HepG2 (cell line): ENCODE data around the gene REEP6. TPM values are rescaled to one million over a fixed set of nuclear protein-coding genes. Genes with fewer than 3 reads are reported as not detected.
A peak's percentile ranks its signal among the peaks of the same experiment; 100 is the strongest.

Experiments used
- ADNP ChIP-seq: sonication (generic); formaldehyde crosslinking; IDR thresholded peaks from 2 replicates; pipeline ENCODE4 v1.4.0; 2020; ENCODE audit warnings: missing genetic modification reagents
- ATF4 ChIP-seq, 2 experiments: fragments of 450-650 bp in 1 of 2; sonication (generic) in 1 of 2; formaldehyde crosslinking; IDR thresholded peaks; 2 replicates each; pipeline versions ENCODE4 v1.5.0 to v1.8.0; 2020 to 2022; ENCODE audit warnings: mild to moderate bottlenecking in 1 of 2, missing genetic modification reagents in 1 of 2
- BATF2 ChIP-seq: sonication (generic); formaldehyde crosslinking; IDR thresholded peaks from 2 replicates; pipeline ENCODE4 v1.8.0; 2022; ENCODE audit warnings: mild to moderate bottlenecking, missing genetic modification reagents, moderate library complexity
- ELF3 ChIP-seq: IDR thresholded peaks from 2 replicates; pipeline ENCODE4 v1.6.1; 2016; ENCODE audit warnings: missing genetic modification reagents, missing compliant biosample characterization
- FOSL2 ChIP-seq: sonication (generic); formaldehyde crosslinking; IDR thresholded peaks from 2 replicates; pipeline ENCODE4 v1.4.0; 2020; ENCODE audit warnings: missing genetic modification reagents
- HMGXB4 ChIP-seq, 2 experiments: sonication (generic) in 1 of 2; formaldehyde crosslinking in 1 of 2; IDR thresholded peaks; 2 replicates each; pipeline versions ENCODE4 v1.4.0 to v1.6.1; 2018 to 2020; ENCODE audit warnings: missing genetic modification reagents in 2 of 2, borderline replicate concordance in 1 of 2, low read depth in 1 of 2, mild to moderate bottlenecking in 1 of 2, missing biosample characterization in 1 of 2
- IRF1 ChIP-seq: sonication (generic); formaldehyde crosslinking; IDR thresholded peaks from 2 replicates; pipeline ENCODE4 v1.4.0; 2020; ENCODE audit warnings: low read depth, mild to moderate bottlenecking, missing genetic modification reagents
- IRF9 ChIP-seq: sonication (generic); formaldehyde crosslinking; IDR thresholded peaks from 2 replicates; pipeline ENCODE4 v1.8.0; 2022; ENCODE audit warnings: missing genetic modification reagents, mild to moderate bottlenecking, borderline replicate concordance
- ISL2 ChIP-seq: sonication (generic); formaldehyde crosslinking; IDR thresholded peaks from 2 replicates; pipeline ENCODE4 v1.5.0; 2020; ENCODE audit warnings: missing genetic modification reagents
- MXD4 ChIP-seq: IDR thresholded peaks from 2 replicates; pipeline ENCODE4 v1.6.1; 2016; ENCODE audit warnings: mild to moderate bottlenecking, missing biosample characterization, missing genetic modification reagents
- MXI1 ChIP-seq: IDR thresholded peaks from 3 replicates; pipeline ENCODE4 v1.6.1; 2012; ENCODE audit warnings: low read depth, low read length, inconsistent platforms, borderline replicate concordance
- NONO ChIP-seq, 2 experiments: fragments of 450-650 bp in 1 of 2; sonication (generic) in 1 of 2; formaldehyde crosslinking in 1 of 2; IDR thresholded peaks in 1 of 2; conservative IDR thresholded peaks in 1 of 2; 2 replicates each; pipeline versions ENCODE4 v1.6.1 to v1.8.0; 2017 to 2022; ENCODE audit warnings: mild to moderate bottlenecking in 1 of 2, missing genetic modification reagents in 1 of 2, moderate library complexity in 1 of 2
- POLR2G ChIP-seq: fragments of 200-400 bp; formaldehyde crosslinking; IDR thresholded peaks from 2 replicates; pipeline ENCODE4 v1.6.1; 2018; ENCODE audit warnings: mild to moderate bottlenecking, low read depth, low read length, moderate library complexity
- SALL2 ChIP-seq: sonication (generic); formaldehyde crosslinking; IDR thresholded peaks from 2 replicates; pipeline ENCODE4 v1.8.1; 2023; ENCODE audit warnings: mild to moderate bottlenecking, missing genetic modification reagents, inconsistent platforms
- ZGPAT ChIP-seq: IDR thresholded peaks from 2 replicates; pipeline ENCODE4 v1.6.1; 2016; ENCODE audit warnings: mild to moderate bottlenecking
- ZMYM3 ChIP-seq: sonication (generic); formaldehyde crosslinking; IDR thresholded peaks from 2 replicates; pipeline ENCODE4 v1.5.1; 2020; ENCODE audit warnings: mild to moderate bottlenecking, missing genetic modification reagents
- ZNF329 ChIP-seq: sonication (generic); formaldehyde crosslinking; IDR thresholded peaks from 2 replicates; pipeline ENCODE4 v1.9.0; 2021; ENCODE audit warnings: low read depth, mild to moderate bottlenecking, missing genetic modification reagents
- ZNF572 ChIP-seq: sonication (generic); formaldehyde crosslinking; IDR thresholded peaks from 2 replicates; pipeline ENCODE4 v1.5.1; 2020; ENCODE audit warnings: mild to moderate bottlenecking, missing genetic modification reagents
- ZNF605 ChIP-seq: sonication (generic); formaldehyde crosslinking; IDR thresholded peaks from 2 replicates; pipeline ENCODE4 v1.8.0; 2022; ENCODE audit warnings: mild to moderate bottlenecking, missing genetic modification reagents
- ZNF883 ChIP-seq: sonication (generic); formaldehyde crosslinking; IDR thresholded peaks from 2 replicates; pipeline ENCODE4 v1.5.1; 2020; ENCODE audit warnings: mild to moderate bottlenecking, missing genetic modification reagents; ENCODE audit errors: not compliant biosample characterization
- ZNF891 ChIP-seq: sonication (generic); formaldehyde crosslinking; IDR thresholded peaks from 2 replicates; pipeline ENCODE4 v1.5.0; 2020; ENCODE audit warnings: mild to moderate bottlenecking, missing genetic modification reagents
- polyA plus RNA-seq, 8 experiments: library from polyadenylated mRNA; depleted of rRNA in 3 of 8; stranded (reverse) in 7 of 8; unstranded in 1 of 8; fragments of >200 nt; fragmentation: Illumina TruSeq in 4 of 8; extraction: Trizol in 4 of 8; gene quantifications; 2 replicates each; pipeline versions ENCODE4 v1.2.1 to v1.2.3, GENCODE V29; 2011 to 2016; ENCODE audit warnings: low read depth in 4 of 8, missing spikeins in 1 of 8, mixed read lengths in 1 of 8; ENCODE audit not compliant: insufficient read depth in 1 of 8
- total RNA-seq, 5 experiments: library from RNA; depleted of rRNA; stranded (reverse); fragments of >200 nt; fragmentation: Illumina TruSeq; extraction: Trizol; gene quantifications; 2 replicates each; pipeline ENCODE4 v1.2.3, GENCODE V29; 2016; ENCODE audit warnings: low read depth in 1 of 5

Gene REEP6
- total and polyA plus RNA-seq, 2 of the 13 experiments (the other 11 are each of a cell fraction or from before 2014, with no cell fraction given) = 10.0 to 28.8 TPM

GRCh38 chr19:1491114-1491848, at the start of gene REEP6 (continued):
- peak; percentile 48 for TF ChIP-seq MXD4 (CRISPR knock-in tag)
- peak; percentile 89; the same call in 1 of the 2 replicates for TF ChIP-seq SALL2 (CRISPR knock-in tag)
- peak; percentile 79; the same call in 1 of the 2 replicates for TF ChIP-seq ZNF891
- peak; percentile 53; the same call in 1 of the 2 replicates for TF ChIP-seq ELF3 (CRISPR knock-in tag)
- TF ChIP-seq HMGXB4 (CRISPR knock-in tag; IDR thresholded peaks at IDR 0.05; ENCODE audit: borderline replicate concordance in 1 of 2, low read depth in 1 of 2) = no peak
- 0 out of 2 replicates have a peak, but pooled peaks have one; percentile 20 for TF ChIP-seq FOSL2 (CRISPR knock-in tag)
- 0 out of 2 replicates have a peak, but pooled peaks have one; percentile 36 for TF ChIP-seq ISL2 (CRISPR knock-in tag)
- peak; percentile 12; the same call in 1 of the 2 replicates for TF ChIP-seq ZGPAT (CRISPR knock-in tag)
- peak; percentile 92 for TF ChIP-seq ZMYM3 (CRISPR knock-in tag)
- TF ChIP-seq MXI1 = peak; percentile 74; the same call in 1 of the 3 replicates
- no peak for TF ChIP-seq ZNF572 (CRISPR knock-in tag)
- no peak for TF ChIP-seq NONO (IDR thresholded peaks at IDR 0.05)
- TF ChIP-seq NONO (CRISPR knock-in tag; conservative IDR thresholded peaks at IDR 0.05) = peak; percentile 74
- TF ChIP-seq IRF9 = 0 out of 2 replicates have a peak, but pooled peaks have one; percentile 32
- no peak for TF ChIP-seq IRF1 (CRISPR knock-in tag)
- peak; percentile 82 for TF ChIP-seq POLR2G
- peak; percentile 81 for TF ChIP-seq ZNF883
- TF ChIP-seq ATF4 (CRISPR knock-in tag; IDR thresholded peaks at IDR 0.05) = peak in 1 of 2 experiments; percentile 35; a peak in 1 of 4 replicates
- peak; percentile 92 for TF ChIP-seq ADNP (CRISPR knock-in tag)
- TF ChIP-seq BATF2 = 0 out of 2 replicates have a peak, but pooled peaks have one; percentile 55
- TF ChIP-seq ZNF605 = peak; percentile 76
- TF ChIP-seq ZNF329 (CRISPR knock-in tag) = peak; percentile 66; the same call in 1 of the 2 replicates
